Measurements from ENCODE around the gene DCLK2.

DNA sequence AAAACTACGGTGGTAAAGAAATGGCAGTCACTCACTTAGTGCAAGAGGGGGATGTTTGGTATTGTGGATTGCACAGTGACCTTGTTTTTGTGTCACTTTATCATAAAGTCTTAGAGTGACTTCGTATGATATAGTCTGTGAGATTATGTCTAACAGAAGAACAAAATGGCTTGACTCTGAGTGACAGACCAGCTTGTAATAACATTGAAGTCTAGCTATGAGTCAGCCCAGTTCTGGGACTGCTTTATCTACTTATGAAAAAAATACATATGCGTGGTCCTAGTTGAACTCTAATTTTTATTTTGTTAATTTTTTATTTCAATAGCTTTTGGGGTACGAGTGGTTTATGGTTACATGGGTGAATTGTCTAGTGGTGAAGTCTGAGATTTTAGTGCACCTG lies 20.0 kb downstream of the DCLK2 start:
- TF ChIP-seq, protein P1, sequence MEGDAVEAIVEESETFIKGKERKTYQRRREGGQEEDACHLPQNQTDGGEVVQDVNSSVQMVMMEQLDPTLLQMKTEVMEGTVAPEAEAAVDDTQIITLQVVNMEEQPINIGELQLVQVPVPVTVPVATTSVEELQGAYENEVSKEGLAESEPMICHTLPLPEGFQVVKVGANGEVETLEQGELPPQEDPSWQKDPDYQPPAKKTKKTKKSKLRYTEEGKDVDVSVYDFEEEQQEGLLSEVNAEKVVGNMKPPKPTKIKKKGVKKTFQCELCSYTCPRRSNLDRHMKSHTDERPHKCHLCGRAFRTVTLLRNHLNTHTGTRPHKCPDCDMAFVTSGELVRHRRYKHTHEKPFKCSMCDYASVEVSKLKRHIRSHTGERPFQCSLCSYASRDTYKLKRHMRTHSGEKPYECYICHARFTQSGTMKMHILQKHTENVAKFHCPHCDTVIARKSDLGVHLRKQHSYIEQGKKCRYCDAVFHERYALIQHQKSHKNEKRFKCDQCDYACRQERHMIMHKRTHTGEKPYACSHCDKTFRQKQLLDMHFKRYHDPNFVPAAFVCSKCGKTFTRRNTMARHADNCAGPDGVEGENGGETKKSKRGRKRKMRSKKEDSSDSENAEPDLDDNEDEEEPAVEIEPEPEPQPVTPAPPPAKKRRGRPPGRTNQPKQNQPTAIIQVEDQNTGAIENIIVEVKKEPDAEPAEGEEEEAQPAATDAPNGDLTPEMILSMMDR (IDR thresholded peaks at IDR 0.05 in 2 of 3, conservative IDR thresholded peaks at IDR 0.05 in 1 of 3; ENCODE audit: borderline replicate concordance in 1 of 3, insufficient read depth in 1 of 3, low read depth in 2 of 3, low read length in 2 of 3) = no peak
- TF ChIP-seq POLR2A (IDR thresholded peaks at IDR 0.05; ENCODE audit: borderline replicate concordance, extremely low read depth, insufficient read depth, insufficient read length) = no peak
- TF ChIP-seq POLR2AphosphoS5 (IDR thresholded peaks at IDR 0.05; ENCODE audit: low read depth, low read length) = no peak
- TF ChIP-seq, protein P2, sequence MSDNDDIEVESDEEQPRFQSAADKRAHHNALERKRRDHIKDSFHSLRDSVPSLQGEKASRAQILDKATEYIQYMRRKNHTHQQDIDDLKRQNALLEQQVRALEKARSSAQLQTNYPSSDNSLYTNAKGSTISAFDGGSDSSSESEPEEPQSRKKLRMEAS (IDR thresholded peaks at IDR 0.05) = no peak
- no peak for TF ChIP-seq YY1 (IDR thresholded peaks at IDR 0.05; ENCODE audit: extremely low read depth, insufficient replicate concordance, low read depth, low read length)
- TF ChIP-seq JUND (IDR thresholded peaks at IDR 0.05) = no peak
- no peak for TF ChIP-seq SRF (IDR thresholded peaks at IDR 0.05; ENCODE audit: low read depth)
- TF ChIP-seq CBX3 (IDR thresholded peaks at IDR 0.05; ENCODE audit: low read depth) = no peak
- TF ChIP-seq, protein P3, sequence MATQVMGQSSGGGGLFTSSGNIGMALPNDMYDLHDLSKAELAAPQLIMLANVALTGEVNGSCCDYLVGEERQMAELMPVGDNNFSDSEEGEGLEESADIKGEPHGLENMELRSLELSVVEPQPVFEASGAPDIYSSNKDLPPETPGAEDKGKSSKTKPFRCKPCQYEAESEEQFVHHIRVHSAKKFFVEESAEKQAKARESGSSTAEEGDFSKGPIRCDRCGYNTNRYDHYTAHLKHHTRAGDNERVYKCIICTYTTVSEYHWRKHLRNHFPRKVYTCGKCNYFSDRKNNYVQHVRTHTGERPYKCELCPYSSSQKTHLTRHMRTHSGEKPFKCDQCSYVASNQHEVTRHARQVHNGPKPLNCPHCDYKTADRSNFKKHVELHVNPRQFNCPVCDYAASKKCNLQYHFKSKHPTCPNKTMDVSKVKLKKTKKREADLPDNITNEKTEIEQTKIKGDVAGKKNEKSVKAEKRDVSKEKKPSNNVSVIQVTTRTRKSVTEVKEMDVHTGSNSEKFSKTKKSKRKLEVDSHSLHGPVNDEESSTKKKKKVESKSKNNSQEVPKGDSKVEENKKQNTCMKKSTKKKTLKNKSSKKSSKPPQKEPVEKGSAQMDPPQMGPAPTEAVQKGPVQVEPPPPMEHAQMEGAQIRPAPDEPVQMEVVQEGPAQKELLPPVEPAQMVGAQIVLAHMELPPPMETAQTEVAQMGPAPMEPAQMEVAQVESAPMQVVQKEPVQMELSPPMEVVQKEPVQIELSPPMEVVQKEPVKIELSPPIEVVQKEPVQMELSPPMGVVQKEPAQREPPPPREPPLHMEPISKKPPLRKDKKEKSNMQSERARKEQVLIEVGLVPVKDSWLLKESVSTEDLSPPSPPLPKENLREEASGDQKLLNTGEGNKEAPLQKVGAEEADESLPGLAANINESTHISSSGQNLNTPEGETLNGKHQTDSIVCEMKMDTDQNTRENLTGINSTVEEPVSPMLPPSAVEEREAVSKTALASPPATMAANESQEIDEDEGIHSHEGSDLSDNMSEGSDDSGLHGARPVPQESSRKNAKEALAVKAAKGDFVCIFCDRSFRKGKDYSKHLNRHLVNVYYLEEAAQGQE (IDR thresholded peaks at IDR 0.05; ENCODE audit: low read depth) = no peak
- TF ChIP-seq SP1 (IDR thresholded peaks at IDR 0.05; ENCODE audit: low read depth) = no peak
- TF ChIP-seq RAD21 (IDR thresholded peaks at IDR 0.05; ENCODE audit: low read depth) = no peak

All from HCT116 (cell line).